Common myeloid progenitor, CD34-positive (primary cell): Measurements from ENCODE around the gene APP.

Experiments used
- CTCF ChIA-PET: fragments of 350-600 bp; sonication (Branson Sonifier 250); formaldehyde crosslinking; loops from one replicate; lab custom pipeline; 2021; ENCODE audit warnings: antibody characterized with exemption; lab: Charles Lee
- POLR2A ChIA-PET: fragments of 350-600 bp; sonication (Branson Sonifier 250); formaldehyde crosslinking; loops from one replicate; lab custom pipeline; 2021; ENCODE audit warnings: antibody characterized with exemption; lab: Charles Lee
- DNase-seq, 3 donors: peaks; one replicate each; pipeline versions ENCODE4 v3.0.0 to v3.0.0-alpha.2; 2013
- H3K27ac ChIP-seq, 2 experiments: 1 replicate in 1 of 2; 2 replicates in 1 of 2; pipeline ENCODE4 v1.7.0; 2013; ENCODE audit warnings: inconsistent platforms in 2 of 2, low read length in 2 of 2, mild to moderate bottlenecking in 2 of 2, low read depth in 1 of 2, moderate library complexity in 1 of 2; ENCODE audit not compliant: severe bottlenecking in 2 of 2, insufficient read depth in 1 of 2, poor library complexity in 1 of 2
- H3K27me3 ChIP-seq, 5 experiments: replicated peaks in 2 of 5; 1 replicate in 3 of 5; 2 replicates in 2 of 5; pipeline versions ENCODE4 v1.6.1 to v1.7.0; 2013; ENCODE audit warnings: low read length in 4 of 5, mild to moderate bottlenecking in 2 of 5, moderate library complexity in 2 of 5, inconsistent platforms in 1 of 5; ENCODE audit not compliant: insufficient read depth in 5 of 5, control insufficient read depth in 4 of 5
- H3K36me3 ChIP-seq, 4 experiments: 1 replicate in 2 of 4; 2 replicates in 2 of 4; pipeline versions ENCODE4 v1.6.1 to v1.7.0; 2013; ENCODE audit warnings: low read length in 3 of 4, control low read depth in 1 of 4, mild to moderate bottlenecking in 1 of 4; ENCODE audit not compliant: control insufficient read depth in 4 of 4, insufficient read depth in 4 of 4
- H3K4me1 ChIP-seq, 4 experiments: 1 replicate in 3 of 4; 2 replicates in 1 of 4; pipeline versions ENCODE4 v1.6.1 to v1.7.1; 2013; ENCODE audit warnings: low read length in 3 of 4, mild to moderate bottlenecking in 3 of 4, control low read depth in 1 of 4, inconsistent platforms in 1 of 4, moderate library complexity in 1 of 4; ENCODE audit not compliant: control insufficient read depth in 4 of 4, insufficient read depth in 4 of 4; ENCODE audit errors: control extremely low read depth in 1 of 4
- H3K4me3 ChIP-seq, 7 experiments: 1 replicate in 4 of 7; 2 replicates in 3 of 7; pipeline versions ENCODE4 v1.5.1 to v1.7.0; 2013; ENCODE audit warnings: mild to moderate bottlenecking in 7 of 7, low read length in 6 of 7, moderate library complexity in 6 of 7, inconsistent platforms in 2 of 7, low read depth in 2 of 7, control low read depth in 1 of 7; ENCODE audit not compliant: insufficient read depth in 4 of 7, control insufficient read depth in 1 of 7; ENCODE audit errors: extremely low read depth in 1 of 7
- H3K9me3 ChIP-seq, 5 experiments: 1 replicate in 4 of 5; 2 replicates in 1 of 5; pipeline versions ENCODE4 v1.6.1 to v1.7.1; 2013; ENCODE audit warnings: low read length in 4 of 5, mild to moderate bottlenecking in 2 of 5, inconsistent platforms in 1 of 5, low read depth in 1 of 5, moderate library complexity in 1 of 5; ENCODE audit not compliant: control insufficient read depth in 4 of 5, insufficient read depth in 2 of 5; ENCODE audit errors: control extremely low read depth in 1 of 5
- WGBS: methylation state at CpG from one replicate; pipeline ENCODE4 v1.1.5; 2013; ENCODE audit not compliant: insufficient coverage; 5-methylcytosine and 5-hydroxymethylcytosine counted together

APP gene

GRCh38 chr21:25881524-25882376, 288.8 kb downstream of the APP start:
- POLR2A ChIA-PET = no interaction called here
- 69% methylated on average over 11 of the region's 17 CpGs for WGBS
- Histone ChIP-seq H3K9me3 (no peaks in the 10 kb centered on the region), H3K27ac (no peak overlapping the region), H3K4me1 (no peaks in the 10 kb centered on the region), H3K27me3 (no peaks in the 10 kb centered on the region), H3K4me3 (no peak overlapping the region), H3K36me3 (peaks cover 5 to 45% (median 9%) of the 10 kb centered on the region in 4 experiments)
- CTCF ChIA-PET = interaction anchor here (0.6 to 2.3 kb wide), 10 partner anchors 11 to 838 kb away, joined by 3 to 9 read pairs (median 4); no protein-coding TSS in a partner anchor
- peak; percentile 58 to 82 (median 78) for DNase-seq

DNA sequence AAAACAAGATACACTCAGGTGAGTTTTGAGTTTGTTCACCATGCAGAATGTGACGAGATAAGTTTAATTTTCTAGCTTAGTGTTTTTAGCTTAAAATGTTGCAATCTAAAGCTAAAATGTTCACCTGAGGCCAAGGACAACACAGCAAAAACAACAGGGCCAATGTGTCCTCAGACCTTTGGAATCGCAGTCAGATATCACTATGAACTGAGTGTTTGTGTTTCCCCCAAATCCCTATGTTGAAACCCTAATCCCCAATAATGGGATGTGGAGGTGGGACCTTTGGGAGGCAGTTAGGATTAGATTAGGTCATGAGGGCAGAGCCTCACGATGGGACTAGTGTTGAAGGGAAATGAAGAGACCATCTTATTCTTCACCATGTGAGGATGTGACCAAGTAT, 291.4 kb downstream of the APP start:
- CTCF ChIA-PET = interaction anchor here (0.8 to 1.6 kb wide), 3 partner anchors 14 to 838 kb away, joined by 3 to 4 read pairs (median 4); no protein-coding TSS in a partner anchor
- H3K4me1 ChIP-seq = peaks cover 0 to 5% (median 5%) of the 10 kb centered on the region in 4 experiments
- POLR2A ChIA-PET = no interaction called here
- H3K9me3 ChIP-seq = no peaks in the 10 kb centered on the region
- no peaks in the 10 kb centered on the region for H3K27me3 ChIP-seq
- no peak overlapping the region for H3K4me3 ChIP-seq
- peaks cover 4 to 29% (median 6%) of the 10 kb centered on the region in 4 experiments for H3K36me3 ChIP-seq
- WGBS = 100% methylated on average over 1 of the region's 3 CpGs
- no peak for DNase-seq
- no peak overlapping the region for H3K27ac ChIP-seq

- Histone ChIP-seq H3K4me3 (no peak overlapping the region), H3K9me3 (no peaks in the 10 kb centered on the region), H3K27me3 (no peaks in the 10 kb centered on the region), H3K36me3 (peaks cover 4 to 26% (median 6%) of the 10 kb centered on the region in 4 experiments), H3K4me1 (peaks cover 0 to 5% (median 5%) of the 10 kb centered on the region in 4 experiments), H3K27ac (no peak overlapping the region)
- WGBS = 100% methylated on average over 3 of the region's 3 CpGs
- no peak for DNase-seq
- CTCF ChIA-PET = interaction anchor here (1.5 to 1.6 kb wide), 2 partner anchors 13 to 291 kb away, joined by 3 to 4 read pairs; no protein-coding TSS in a partner anchor
- POLR2A ChIA-PET = no interaction called here
Measured at GRCh38 chr21:25878344-25878743, 292.2 kb downstream of the APP start.

DNA sequence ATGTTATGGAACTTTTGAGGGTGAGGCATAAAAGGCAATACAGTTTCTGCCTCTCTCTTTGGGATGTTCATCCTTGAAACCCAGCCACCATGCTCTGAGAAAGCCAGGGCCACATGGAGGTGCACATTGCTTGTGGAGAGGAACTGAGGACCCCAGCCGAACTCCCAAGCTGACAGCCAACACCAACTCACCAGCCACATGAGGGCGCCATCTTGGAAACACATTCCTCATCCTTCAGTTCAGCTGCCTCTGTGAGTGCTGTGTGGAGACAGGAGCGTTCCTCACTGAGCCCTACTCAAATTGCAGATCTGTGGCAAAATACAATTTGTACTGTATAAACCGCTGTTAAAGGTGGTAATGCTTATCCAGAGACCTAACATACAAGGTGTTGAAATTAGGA, 298.3 kb downstream of the APP start:
- 86% methylated on average over 1 of the region's 4 CpGs for WGBS
- Histone ChIP-seq H3K27ac (no peak overlapping the region), H3K27me3 (no peaks in the 10 kb centered on the region), H3K4me3 (no peak overlapping the region), H3K9me3 (no peaks in the 10 kb centered on the region), H3K36me3 (peaks cover 0 to 3% (median 0%) of the 10 kb centered on the region in 4 experiments), H3K4me1 (peaks cover 0 to 5% (median 5%) of the 10 kb centered on the region in 4 experiments)
- ChIA-PET POLR2A (no interaction called here), CTCF (interaction anchor here (1.0 kb wide), 1 partner anchor 14 kb away, joined by 4 read pairs; no protein-coding TSS in a partner anchor)
- DNase-seq = no peak

DNA sequence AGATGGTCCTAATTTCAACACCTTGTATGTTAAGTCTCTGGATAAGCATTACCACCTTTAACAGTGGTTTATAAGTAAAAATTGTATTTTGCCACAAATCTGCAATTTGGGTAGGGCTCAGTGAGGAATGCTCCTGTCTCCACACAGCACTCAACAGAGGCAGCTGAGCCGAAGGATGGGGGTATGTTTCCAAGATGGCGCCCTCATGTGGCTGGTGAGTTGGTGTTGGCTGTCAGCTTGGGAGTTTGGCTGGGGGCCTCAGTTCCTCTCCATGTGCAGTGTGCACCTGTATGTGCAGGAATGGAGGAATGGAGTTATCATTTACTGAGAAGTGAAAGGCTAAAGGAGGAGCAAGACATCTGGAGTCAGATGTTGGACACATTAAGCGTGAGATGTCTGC, 299.0 kb downstream of the APP start:
- 100% methylated on average over 1 of the region's 3 CpGs for WGBS
- no peaks in the 10 kb centered on the region for H3K27me3 ChIP-seq
- H3K27ac ChIP-seq = no peak overlapping the region
- DNase-seq = peak in 1 of 3 donors; percentile 20
- peaks cover 0 to 5% (median 5%) of the 10 kb centered on the region in 4 experiments for H3K4me1 ChIP-seq
- CTCF ChIA-PET = interaction anchor here (1.0 kb wide), 1 partner anchor 14 kb away, joined by 4 read pairs; no protein-coding TSS in a partner anchor
- H3K9me3 ChIP-seq = no peaks in the 10 kb centered on the region
- no peak overlapping the region for H3K4me3 ChIP-seq
- POLR2A ChIA-PET = no interaction called here
- peaks cover 0 to 3% (median 0%) of the 10 kb centered on the region in 4 experiments for H3K36me3 ChIP-seq

GRCh38 chr21:25870084-25870483, 300.5 kb downstream of the APP start:
- DNase-seq = no peak
- H3K4me3 ChIP-seq = no peak overlapping the region
- POLR2A ChIA-PET = interaction anchor here (0.6 kb wide), 1 partner anchor 263 kb away, joined by 5 read pairs; no protein-coding TSS in a partner anchor
- H3K36me3 ChIP-seq = peaks cover 0 to 3% (median 0%) of the 10 kb centered on the region in 4 experiments
- H3K27ac ChIP-seq = no peak overlapping the region
- peaks cover 0 to 1% (median 0%) of the 10 kb centered on the region in 4 experiments for H3K4me1 ChIP-seq
- no peaks in the 10 kb centered on the region for H3K27me3 ChIP-seq
- H3K9me3 ChIP-seq = no peaks in the 10 kb centered on the region
- CTCF ChIA-PET = no interaction called here
- 100% methylated on average over 4 of the region's 4 CpGs for WGBS

- H3K4me1 ChIP-seq = peaks cover 0 to 1% (median 0%) of the 10 kb centered on the region in 4 experiments
- no peak overlapping the region for H3K4me3 ChIP-seq
- H3K9me3 ChIP-seq = no peaks in the 10 kb centered on the region
- POLR2A ChIA-PET = no interaction called here
- DNase-seq = no peak
- H3K27ac ChIP-seq = no peak overlapping the region
- no peaks in the 10 kb centered on the region for H3K27me3 ChIP-seq
- H3K36me3 ChIP-seq = no peaks in the 10 kb centered on the region
- 100% methylated on average over 1 of the region's 1 CpG for WGBS
- CTCF ChIA-PET = interaction anchor here (0.7 kb wide), 1 partner anchor 24 kb away, joined by 5 read pairs; no protein-coding TSS in a partner anchor
Measured at GRCh38 chr21:25867061-25867460, 303.5 kb downstream of the APP start.
